NB4 (cell line): ENCODE results near the gene CLMP.

Source experiments
- CTCF ChIP-seq: IDR thresholded peaks from one replicate; pipeline ENCODE4 v1.5.1; 2012; ENCODE audit warnings: low read depth, low read length
- MAX ChIP-seq: IDR thresholded peaks from 2 replicates; pipeline ENCODE4 v1.6.1; 2011; ENCODE audit warnings: low read depth, low read length
- MYC ChIP-seq: IDR thresholded peaks from 2 replicates; pipeline ENCODE4 v1.6.1; 2011; ENCODE audit warnings: low read depth, low read length
- POLR2A ChIP-seq: IDR thresholded peaks from 2 replicates; pipeline ENCODE4 v1.6.1; 2011; ENCODE audit warnings: mild to moderate bottlenecking; ENCODE audit not compliant: insufficient read length; ENCODE audit errors: extremely low read depth

GRCh38 chr11:123184531-123184930 lies 10.5 kb downstream of the CLMP start:
- TF ChIP-seq CTCF (no peak), POLR2A (no peak), MAX (no peak), MYC (no peak)
